ENCODE data around the gene NDRG2.

NDRG2 gene
- long read RNA-seq, result 0 reads

- peak within 1 kb of the TSS; percentile 53 for H3K4me3 ChIP-seq (replicated peaks; ENCODE audit: insufficient read depth, low read length)
- peaks cover 19% of the 10 kb centered on the region for H3K27me3 ChIP-seq (ENCODE audit: insufficient read depth, poor library complexity, severe bottlenecking)
- no peak within 1 kb of the TSS for H3K27ac ChIP-seq (replicated peaks)
- DNase-seq (ENCODE audit: low read depth in 1 of 2, low spot score in 1 of 2), result peak in 1 of 2 experiments; percentile 47
- TF ChIP-seq CTCF (IDR thresholded peaks at IDR 0.05; ENCODE audit: insufficient read depth, low read length) (no peak), SPI1 (IDR thresholded peaks at IDR 0.05; ENCODE audit: borderline replicate concordance, low read depth) (no peak), POLR2AphosphoS5 (IDR thresholded peaks at IDR 0.05; ENCODE audit: low read depth) (no peak)
Observed at GRCh38 chr14:21024585-21025370, at the start of gene NDRG2. NDRG2 (minus strand) TSS chr14:21025061; CDS start chr14:21023315, 1,746 bp downstream.

GRCh38 chr14:21073921-21074320 lies 49.1 kb upstream of the NDRG2 start:
- TF ChIP-seq GABPA (IDR thresholded peaks at IDR 0.05; ENCODE audit: low read depth), result no peak
- H3K27ac ChIP-seq (replicated peaks), result no peak overlapping the region
- H3K4me3 ChIP-seq (replicated peaks; ENCODE audit: insufficient read depth, low read length), result no peak overlapping the region
- no peak for DNase-seq (ENCODE audit: low read depth in 1 of 2, low spot score in 1 of 2)
- H3K27me3 ChIP-seq (ENCODE audit: insufficient read depth, poor library complexity, severe bottlenecking), result no peaks in the 10 kb centered on the region

- TF ChIP-seq CTCF (IDR thresholded peaks at IDR 0.05; ENCODE audit: insufficient read depth, low read length), result no peak
- TF ChIP-seq REST (IDR thresholded peaks at IDR 0.05; ENCODE audit: insufficient replicate concordance, low read depth), result no peak
- TF ChIP-seq POLR2AphosphoS5 (IDR thresholded peaks at IDR 0.05; ENCODE audit: low read depth), result no peak
- no peak for TF ChIP-seq SPI1 (IDR thresholded peaks at IDR 0.05; ENCODE audit: borderline replicate concordance, low read depth)
- no peak for TF ChIP-seq GABPA (IDR thresholded peaks at IDR 0.05; ENCODE audit: low read depth)
- Histone ChIP-seq H3K4me3 (replicated peaks; ENCODE audit: insufficient read depth, low read length) (no peak overlapping the region), H3K27ac (replicated peaks) (peak overlapping the region; percentile 5), H3K27me3 (ENCODE audit: insufficient read depth, poor library complexity, severe bottlenecking) (no peaks in the 10 kb centered on the region)
- no peak for DNase-seq (ENCODE audit: low read depth in 1 of 2, low spot score in 1 of 2)
Observed at GRCh38 chr14:21072781-21073339, 48.0 kb upstream of the NDRG2 start.

- peak; percentile 86 to 87 for DNase-seq (ENCODE audit: low read depth in 1 of 2, low spot score in 1 of 2)
- Histone ChIP-seq H3K27ac (replicated peaks) (peak overlapping the region; percentile 89), H3K4me3 (replicated peaks; ENCODE audit: insufficient read depth, low read length) (peak overlapping the region; percentile 77), H3K27me3 (ENCODE audit: insufficient read depth, poor library complexity, severe bottlenecking) (no peaks in the 10 kb centered on the region)
- peak; percentile 12; the same call in 1 of the 2 replicates for TF ChIP-seq SPI1 (IDR thresholded peaks at IDR 0.05; ENCODE audit: borderline replicate concordance, low read depth)
- TF ChIP-seq REST (IDR thresholded peaks at IDR 0.05; ENCODE audit: insufficient replicate concordance, low read depth), result no peak
Observed at GRCh38 chr14:21072031-21072473, 47.2 kb upstream of the NDRG2 start.

Data from HL-60 (cell line).